Jurkat, Clone E6-1 (cell line): ENCODE measurements around the gene SLC25A45.

Experiments used
- DNase-seq: peaks from one replicate; pipeline ENCODE4 v3.0.0-alpha.2; 2011; ENCODE audit warnings: low read depth, low spot score
- H3K4me3 ChIP-seq: 2 replicates; pipeline ENCODE4 v1.5.1; 2011; ENCODE audit warnings: mild to moderate bottlenecking, low read length, control low read depth, moderate library complexity

SLC25A45 gene

DNA sequence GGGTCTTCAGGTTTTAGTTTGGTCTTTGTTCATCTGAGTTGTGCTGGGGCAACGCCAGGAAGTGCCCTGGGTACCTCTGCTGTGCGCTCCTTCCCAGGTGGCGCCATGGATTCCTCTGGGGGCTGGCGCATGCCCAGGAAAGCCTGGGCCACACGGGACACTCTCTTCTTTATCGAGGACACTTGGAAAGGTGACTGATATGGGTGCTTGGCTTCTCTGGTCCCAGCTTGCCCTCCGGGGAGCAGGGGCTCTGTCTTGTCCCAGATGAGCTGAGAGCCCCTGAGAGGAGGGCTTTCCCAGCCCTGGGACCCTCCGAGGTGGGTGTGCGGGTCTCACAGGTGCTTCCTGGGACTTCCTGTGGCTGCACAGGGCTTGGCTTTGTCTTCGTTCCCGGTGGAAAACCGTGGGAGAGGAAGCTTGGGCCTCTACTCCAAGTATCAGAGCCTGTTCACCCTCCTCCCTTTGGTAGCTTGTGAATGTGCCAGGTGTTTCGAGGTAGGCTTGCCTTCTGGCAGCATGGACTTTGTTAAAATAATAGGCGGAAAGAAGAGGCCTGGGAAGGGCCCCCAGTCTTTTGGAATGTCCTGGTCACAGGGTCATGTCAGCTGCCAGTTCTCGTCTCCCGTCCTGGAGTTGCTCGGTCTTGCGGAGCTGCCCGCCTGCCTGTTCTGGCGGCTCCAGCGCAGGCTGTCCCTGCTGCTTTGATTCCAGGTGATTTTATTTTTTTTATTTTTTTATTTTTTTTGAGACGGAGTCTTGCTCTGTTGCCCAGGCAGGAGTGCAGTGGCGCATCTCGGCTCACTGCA lies 30.0 kb upstream of the SLC25A45 start:
- no peak for DNase-seq
- H3K4me3 ChIP-seq: no peak overlapping the region

DNA sequence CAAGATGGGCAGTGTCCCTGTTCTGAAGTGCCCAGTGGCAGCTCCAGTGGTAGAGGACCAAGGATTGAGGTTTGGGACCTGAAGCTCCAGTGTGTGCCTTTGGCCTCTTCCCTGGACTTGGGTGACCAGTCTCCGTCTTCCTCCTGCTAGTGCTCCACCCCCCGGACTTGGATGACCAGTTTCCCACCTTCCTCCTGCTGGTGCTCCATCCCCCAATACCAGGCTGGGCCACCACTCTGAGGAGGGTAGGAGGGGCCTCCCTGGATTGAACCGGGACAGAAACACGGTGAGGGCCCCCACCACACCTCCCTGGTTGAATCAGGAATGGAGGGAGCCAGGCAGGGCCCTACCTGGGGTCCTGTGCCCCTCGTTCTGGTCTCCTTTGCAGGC lies 29.2 kb upstream of the SLC25A45 start:
- DNase-seq: no peak
- H3K4me3 ChIP-seq: no peak overlapping the region

DNA sequence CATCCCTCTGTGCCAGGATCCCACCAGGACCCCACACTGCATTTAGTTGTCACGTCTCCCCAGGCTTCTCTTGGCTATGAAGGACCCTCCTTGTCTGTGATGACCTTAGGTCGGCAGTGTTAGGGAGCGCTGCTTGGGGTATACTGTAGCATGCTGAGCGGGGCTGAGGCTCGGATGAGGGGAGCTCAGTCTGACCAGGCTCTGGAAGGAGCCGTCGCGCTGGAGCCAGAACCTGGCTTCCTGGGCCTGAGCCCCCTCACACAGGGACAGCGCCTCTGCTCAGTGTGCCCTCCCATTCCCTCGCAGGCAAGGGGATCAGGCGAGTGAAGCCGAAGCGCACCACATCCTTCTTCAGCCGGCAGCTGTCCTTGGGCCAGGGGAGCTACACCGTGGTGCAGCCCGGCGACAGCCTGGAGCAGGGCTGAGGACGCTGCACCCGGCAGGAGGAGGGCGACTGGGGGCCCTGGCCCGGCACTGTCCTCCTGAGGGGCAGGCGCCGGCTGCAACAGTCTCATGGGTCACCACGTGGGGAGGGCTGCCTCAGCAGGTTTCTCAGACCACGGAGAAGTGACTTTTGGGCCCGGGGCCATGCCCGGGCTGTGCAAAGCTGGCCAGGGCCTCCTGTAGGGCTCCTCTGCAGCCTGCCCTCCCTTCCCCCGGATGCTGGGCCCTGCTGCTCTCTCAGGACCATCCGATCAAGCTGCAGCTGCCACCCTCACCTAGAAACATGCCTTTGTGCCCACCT lies 28.7 kb upstream of the SLC25A45 start:
- DNase-seq: no peak
- no peak overlapping the region for H3K4me3 ChIP-seq

DNA sequence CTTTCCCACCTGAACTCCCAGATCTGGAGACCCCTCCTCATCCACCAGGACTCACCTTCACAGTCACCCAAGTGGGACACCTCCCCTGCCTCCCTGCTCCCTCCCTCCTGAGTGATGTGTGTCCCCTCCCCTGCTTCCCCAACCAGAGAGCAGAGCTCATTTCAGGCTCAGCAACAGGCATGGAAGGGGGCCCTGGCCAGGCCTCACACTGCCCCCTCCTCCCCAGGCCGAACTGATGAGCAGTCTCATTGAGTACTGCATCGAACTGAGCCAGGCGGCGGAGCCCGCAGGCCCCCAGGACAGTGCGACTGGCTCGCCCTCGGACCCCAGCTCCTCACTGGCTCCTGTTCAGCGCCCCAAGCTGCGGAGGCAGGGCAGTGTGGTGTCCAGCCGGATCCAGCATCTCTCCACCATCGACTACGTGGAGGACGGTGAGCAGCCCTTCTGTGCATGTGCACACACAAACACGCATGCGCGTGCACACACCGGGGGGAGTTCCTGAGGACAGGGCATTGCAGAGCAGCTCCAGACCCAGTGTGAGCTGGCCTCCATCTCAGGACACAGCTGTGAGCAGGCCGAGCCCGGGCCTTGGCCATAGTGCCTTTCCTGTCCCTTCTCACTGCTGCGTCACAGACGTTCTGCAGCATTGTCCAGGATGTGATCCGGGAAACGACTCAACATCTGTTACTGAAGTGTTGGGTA lies 22.3 kb upstream of the SLC25A45 start:
- no peak overlapping the region for H3K4me3 ChIP-seq
- no peak for DNase-seq

DNA sequence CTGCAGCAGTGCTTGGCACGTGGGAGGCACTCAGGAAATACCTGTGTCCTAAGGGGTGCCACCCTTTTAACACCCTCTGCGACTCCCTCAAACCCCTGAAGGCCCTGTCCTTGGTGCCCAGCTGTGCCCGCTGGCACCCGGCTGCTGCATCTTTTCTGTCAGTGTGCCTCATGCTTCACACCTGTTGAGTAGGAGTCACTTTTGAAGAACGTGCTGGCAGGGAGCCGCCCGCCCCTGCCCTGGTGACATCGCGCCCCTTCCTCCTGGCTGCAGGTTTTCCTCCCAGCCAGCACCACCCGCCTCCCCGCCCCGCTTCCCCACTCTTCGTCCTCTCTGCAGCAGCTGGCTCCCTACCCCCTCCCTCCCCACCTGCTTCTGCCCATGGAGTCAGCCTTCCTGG lies 21.8 kb upstream of the SLC25A45 start:
- no peak for DNase-seq
- H3K4me3 ChIP-seq: no peak overlapping the region

DNA sequence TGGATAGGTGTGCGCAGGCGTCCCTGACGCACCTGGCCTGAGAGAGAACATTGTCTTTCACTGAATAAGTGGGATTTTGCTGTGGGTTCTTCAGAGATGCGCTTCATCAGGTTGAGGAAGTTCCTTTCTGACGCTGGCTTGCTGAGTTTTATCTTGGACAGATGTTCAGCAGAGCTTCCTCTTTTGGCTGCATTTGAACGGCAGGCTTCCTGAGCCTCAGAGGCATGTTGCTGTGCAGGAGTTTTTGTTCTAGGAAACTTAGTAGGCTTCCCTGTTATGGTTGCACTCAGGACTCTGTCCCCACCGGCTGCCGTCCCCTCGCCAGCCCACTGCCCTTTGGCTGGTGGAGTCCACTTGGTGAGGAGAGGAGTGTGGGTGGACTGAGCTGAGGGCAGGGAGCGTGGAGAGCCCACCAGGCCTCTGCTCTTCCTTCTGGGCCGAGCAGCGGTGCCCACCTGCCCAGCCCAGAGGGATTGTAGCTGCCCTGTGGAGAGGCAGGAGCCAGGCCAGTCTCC lies 21.2 kb upstream of the SLC25A45 start:
- no peak overlapping the region for H3K4me3 ChIP-seq
- no peak for DNase-seq

DNA sequence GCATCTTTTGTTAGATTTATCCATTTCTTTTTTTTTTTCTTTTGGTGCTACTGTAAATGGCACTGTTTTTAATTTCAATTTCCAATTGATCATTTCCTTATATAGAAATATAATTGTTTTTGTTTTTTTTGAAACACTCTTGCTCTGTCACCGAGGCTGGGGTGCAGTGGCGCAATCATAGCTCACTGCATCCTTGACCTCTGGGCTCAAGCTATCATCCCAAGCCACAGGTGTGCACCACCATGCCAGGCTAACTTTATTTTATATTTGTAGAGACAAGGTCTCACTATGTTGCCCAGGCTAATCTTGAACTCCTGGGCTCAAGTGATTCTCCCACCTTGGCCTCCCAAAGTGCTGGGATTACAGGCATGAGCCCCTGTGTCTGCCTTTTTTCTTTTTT lies 20.3 kb upstream of the SLC25A45 start:
- H3K4me3 ChIP-seq: no peak overlapping the region

DNA sequence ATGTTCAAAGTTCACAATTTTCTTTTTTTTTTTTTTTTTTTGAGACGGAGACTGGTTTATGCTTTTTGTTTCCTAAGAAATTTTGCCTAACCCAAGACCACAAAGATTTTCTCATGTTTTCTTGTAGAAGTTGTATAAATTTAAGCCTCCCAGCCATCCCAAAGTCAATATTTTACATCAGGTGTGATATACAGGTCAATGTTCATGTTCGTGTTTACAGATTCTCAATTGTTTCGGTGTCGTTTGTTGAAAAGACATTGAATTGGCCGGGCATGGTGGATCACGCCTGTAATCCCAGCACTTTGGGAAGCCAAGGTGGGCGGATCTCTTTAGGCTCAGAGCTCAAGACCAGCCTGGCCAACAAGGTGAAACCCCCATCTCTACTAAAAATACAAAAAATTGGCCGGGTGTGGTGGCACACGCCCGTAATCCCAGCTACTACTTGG lies 19.4 kb upstream of the SLC25A45 start:
- no peak for DNase-seq
- H3K4me3 ChIP-seq: no peak overlapping the region

More for the DNA sequence above, 20.3 kb upstream of the SLC25A45 start:
- no peak for DNase-seq

DNA sequence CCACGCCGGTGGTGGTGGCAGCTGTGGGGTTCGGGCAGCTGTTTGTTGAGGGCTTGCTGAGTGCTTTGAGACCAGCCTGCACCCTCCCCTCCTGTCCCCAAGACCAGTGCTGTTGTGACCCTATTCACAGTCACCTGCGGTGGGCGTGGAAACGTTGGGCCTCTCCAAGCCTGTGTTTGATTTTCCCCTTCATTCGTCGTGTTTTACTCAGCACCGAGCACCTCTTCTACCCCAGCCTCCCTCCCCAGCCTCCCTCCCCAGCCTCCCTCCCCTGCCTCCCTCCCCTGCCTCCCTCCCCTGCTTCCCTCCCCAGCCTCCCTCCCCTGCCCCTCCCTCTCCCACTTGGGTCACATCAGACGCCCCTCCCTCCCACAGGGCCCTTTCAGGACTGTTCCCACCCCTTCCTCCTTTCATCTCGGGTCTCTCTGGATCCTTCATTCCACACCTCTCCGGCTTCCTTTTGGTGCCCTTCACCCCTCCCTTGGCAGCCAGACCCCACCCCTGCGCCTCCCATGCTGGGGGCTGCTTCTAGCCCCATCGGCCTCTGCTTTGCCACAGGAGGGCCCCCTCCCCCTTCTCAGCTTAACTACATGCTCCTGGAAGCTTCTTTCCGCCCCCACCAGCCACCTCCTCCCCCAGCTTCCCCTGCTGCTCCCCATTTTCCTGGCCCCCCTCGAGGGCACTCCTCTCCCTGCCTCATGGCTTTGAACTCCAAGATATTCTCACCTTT lies 18.8 kb upstream of the SLC25A45 start:
- no peak for DNase-seq
- H3K4me3 ChIP-seq: no peak overlapping the region

DNA sequence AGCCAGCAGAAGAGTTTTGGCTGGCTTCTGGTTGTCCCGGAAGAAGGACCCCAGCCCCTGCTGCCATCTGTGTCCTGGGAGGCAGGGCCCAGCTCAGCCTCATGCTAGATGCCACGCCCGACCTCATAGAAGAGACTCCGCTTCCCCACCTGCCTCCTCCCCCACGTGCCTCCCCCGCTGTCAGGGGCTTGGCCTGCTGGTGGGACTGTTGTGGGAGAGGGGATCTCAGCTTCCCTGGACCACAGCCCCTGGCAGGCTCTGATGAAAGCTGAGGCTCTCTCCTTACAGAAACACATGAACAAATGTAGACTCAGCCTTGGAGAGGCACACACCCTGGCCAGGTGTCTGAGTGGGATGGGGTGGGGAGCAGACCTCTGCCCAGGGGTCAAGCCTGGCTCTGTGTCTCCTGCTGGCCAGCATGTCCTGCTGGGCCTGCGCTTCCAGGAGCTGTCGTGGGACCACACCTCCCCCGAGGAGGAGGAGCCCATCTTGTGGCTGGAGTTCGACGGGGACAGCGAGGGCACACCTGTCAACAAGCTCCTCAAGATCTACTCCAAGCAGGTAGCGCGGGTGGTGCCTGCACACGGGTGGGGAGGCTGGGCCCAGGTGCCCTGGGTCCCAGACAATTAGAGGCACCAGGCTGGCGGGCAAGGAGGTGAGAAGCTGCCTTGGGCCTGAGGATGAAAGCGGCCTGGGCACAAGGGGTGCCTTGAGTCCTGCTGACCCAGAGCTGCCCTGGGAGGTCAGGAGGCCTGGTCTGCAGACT lies 18.0 kb upstream of the SLC25A45 start:
- no peak for DNase-seq
- H3K4me3 ChIP-seq: no peak overlapping the region

DNA sequence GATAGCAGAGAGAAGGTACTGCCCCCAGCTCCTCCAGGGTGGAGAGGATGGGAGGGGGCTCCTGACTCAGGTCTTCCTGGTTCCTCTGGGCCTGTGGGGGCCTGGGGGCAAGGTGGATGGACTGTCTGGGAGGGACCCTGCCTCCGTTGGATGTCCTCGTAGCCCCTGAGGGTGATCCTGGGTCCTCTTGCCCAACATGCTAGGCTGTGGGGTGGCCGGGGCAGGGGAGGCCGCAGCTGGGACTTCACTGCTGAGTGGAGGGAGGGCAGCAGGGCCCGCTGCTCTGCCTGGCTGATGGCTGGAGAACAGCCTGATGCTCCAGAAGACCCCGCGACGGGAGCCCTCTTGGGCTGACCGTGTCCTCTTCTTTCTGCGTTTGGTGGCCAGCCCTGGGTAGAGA lies 17.4 kb upstream of the SLC25A45 start:
- H3K4me3 ChIP-seq: no peak overlapping the region
- no peak for DNase-seq

DNA sequence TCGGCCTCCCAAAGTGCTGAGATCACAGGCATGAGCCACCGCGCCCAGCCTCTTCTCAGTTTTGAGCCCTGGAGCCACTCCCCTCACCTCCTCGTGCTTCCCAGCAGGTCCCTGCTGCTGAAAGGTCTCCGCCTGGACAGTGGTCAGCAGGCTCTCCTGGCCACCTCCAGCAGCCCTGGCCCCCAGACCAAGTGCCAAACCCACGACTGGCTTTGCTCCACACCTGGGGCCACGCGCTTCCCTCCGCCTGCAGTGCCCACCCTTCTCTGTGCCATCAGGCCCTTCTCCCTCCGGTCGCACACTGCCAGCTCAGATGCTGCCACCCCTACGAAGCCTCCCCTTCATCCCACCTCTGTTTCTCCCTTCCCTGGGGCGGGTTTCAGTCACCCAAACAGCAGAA lies 16.8 kb upstream of the SLC25A45 start:
- DNase-seq: no peak

DNA sequence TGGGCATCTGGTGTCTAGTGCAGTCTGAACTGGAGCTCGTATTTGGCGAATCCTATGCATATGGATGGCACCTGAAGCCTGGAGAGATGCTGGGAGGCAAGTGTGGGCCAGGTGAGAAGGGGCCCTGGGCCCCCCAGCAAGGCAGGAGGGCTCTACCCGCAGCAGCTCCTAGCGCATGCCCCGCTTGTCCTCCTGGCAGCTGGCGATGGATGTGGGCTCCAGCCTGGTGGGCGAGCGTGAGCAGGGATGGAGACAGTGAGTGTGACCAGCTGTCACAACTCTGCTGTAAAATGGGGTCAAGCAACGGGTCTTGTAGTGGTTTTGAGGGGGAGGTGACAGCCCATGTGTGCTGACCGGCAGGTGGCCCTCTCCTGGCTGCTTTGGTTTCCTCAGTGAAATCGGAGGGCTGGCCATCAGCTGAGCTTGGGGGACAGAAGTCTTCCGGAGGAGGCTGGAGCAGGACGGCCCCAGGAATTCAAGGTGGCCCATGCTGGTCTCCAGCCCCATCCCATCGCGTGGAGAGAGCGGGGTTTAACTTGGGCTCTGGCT lies 16.0 kb upstream of the SLC25A45 start:
- H3K4me3 ChIP-seq: no peak overlapping the region
- no peak for DNase-seq

More for the DNA sequence above, 16.8 kb upstream of the SLC25A45 start:
- H3K4me3 ChIP-seq: no peak overlapping the region

DNA sequence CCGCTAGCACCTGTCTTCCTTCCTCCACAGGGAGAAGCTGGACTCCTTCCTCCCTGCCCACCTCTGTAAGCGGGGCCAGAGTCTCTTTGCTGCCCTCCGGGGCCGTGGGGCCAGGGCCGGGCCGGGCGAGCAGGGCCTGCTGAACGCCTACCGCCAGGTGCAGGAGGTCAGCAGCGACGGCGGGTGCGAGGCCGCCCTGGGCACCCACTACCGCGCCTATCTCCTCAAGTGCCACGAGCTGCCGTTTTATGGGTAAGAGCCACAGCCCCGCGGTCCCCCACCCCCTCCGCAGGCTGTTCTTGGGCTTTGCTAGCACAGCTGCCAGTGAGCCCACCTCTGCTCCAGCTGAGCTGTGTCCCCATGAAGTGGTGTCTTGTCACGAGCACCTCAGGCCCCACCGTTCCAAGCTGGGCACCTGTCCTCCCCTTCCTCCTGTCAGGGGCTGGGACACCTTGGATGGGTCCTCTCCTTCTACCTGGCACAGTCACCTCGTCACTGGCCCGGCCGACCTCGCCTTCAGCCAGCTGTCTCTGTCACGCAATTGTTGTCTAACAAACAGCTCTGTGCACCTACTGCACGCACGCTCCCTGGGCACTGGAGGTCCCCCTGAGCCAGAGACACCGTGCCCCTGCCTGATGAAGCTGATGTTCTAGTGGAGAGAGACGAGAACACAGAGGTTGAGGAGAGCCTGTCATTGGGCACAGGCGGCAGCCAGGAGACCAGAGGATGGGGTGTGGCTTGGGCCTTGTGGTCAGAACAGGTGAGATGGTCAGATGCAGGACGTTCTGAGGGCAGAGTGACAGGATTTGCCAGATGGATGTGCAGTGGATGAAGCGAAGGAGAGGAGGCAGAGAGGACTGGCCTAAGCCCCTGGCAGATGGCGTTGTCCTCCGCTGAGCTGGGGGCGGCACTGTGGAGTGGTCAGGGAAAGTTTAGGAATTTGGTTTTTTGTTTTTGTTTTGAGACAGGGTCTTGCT lies 14.6 kb upstream of the SLC25A45 start:
- DNase-seq: no peak
- H3K4me3 ChIP-seq: no peak overlapping the region

DNA sequence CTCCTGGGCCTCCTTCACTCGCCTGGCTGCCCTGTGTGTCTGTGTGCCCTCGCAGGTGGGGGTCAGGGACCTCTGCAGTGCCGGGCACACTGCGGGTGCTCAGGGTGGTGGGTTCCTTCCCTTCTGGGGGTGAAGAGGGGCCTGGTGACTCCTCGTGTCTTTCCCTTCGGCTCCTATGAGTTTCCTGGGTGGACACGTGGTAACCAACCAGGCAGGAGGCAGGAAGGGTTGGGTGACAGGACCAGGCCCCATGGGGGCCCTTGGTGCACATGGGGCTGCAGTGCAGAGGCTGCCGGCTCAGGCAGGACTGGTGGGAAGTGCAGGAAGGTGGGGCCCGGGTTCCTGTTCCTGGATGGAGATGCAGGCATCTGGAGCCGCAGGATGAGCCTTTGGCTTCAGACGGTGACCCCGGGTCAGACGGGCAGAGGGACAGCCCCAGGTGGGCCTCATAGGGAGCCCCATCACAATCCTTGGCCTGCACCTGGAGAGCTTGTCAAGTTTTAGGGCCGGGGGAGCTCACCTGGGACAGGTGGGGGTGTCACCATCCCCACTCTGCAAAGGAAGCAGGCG lies 13.6 kb upstream of the SLC25A45 start:
- no peak overlapping the region for H3K4me3 ChIP-seq
- no peak for DNase-seq

DNA sequence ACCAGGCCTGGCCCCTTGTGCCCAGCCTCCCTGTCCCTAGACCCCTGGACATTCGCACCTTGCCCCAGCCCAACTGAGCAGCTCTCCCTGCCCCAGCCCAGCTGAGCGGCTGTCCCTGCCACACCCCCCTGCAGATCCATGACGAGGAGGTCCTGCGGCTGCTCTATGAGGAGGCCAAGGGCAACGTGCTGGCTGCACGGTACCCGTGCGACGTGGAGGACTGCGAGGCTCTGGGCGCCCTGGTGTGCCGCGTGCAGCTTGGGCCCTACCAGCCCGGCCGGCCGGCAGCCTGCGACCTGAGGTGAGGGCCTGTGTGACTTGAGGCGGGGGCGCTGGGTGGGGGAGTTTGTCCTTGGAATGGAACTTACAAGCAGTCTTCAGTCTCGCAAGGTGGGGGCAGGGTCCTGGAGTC lies 11.7 kb upstream of the SLC25A45 start:
- DNase-seq: no peak
- H3K4me3 ChIP-seq: no peak overlapping the region
